Superior temporal gyrus (tissue), 1 donor: Measurements from ENCODE around the gene TAF7.
"Not testable (repeated sequence)": the region's sequence is repeated elsewhere in the genome, so short reads cannot be mapped to it uniquely, and the experiment has no call there.

Source experiments
- DNase-seq: peaks from one replicate; pipeline ENCODE4 v3.0.0-alpha.2; 2016; ENCODE audit errors: extremely low spot score

Gene TAF7

GRCh38 chr5:141338538-141339306 lies 18.1 kb upstream of the TAF7 start, which contains the start of gene PCDHGA2:
Gene PCDHGA2 (plus strand): TSS chr5:141338760.
- no peak for DNase-seq

GRCh38 chr5:141332571-141332970 lies 12.0 kb upstream of the TAF7 start:
- DNase-seq: not testable (repeated sequence)

- no peak for DNase-seq
Observed at GRCh38 chr5:141330299-141331080, 9.9 kb upstream of the TAF7 start, which contains the start of gene PCDHGA1. Gene PCDHGA1 (plus strand): TSS chr5:141330514.

DNA sequence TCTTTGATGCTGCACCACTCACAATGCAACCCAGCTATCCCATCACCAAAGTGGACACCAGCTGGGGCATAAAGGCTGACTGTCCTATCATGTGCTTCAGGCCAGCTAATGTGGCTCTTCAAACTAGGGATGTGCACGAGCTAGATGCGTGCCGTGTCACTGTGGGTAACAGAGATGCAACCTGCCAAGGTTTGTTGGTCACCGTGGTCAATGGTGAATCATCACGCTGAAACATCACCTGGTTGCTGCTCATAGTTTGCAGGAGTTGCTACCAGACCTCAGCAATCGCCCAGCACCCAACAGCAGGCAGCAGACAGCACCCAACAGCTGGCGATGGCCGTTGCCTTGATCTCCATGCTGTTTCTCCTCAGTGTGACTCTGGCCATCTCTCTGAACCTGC lies 7.6 kb upstream of the TAF7 start:
- DNase-seq: no peak

DNA sequence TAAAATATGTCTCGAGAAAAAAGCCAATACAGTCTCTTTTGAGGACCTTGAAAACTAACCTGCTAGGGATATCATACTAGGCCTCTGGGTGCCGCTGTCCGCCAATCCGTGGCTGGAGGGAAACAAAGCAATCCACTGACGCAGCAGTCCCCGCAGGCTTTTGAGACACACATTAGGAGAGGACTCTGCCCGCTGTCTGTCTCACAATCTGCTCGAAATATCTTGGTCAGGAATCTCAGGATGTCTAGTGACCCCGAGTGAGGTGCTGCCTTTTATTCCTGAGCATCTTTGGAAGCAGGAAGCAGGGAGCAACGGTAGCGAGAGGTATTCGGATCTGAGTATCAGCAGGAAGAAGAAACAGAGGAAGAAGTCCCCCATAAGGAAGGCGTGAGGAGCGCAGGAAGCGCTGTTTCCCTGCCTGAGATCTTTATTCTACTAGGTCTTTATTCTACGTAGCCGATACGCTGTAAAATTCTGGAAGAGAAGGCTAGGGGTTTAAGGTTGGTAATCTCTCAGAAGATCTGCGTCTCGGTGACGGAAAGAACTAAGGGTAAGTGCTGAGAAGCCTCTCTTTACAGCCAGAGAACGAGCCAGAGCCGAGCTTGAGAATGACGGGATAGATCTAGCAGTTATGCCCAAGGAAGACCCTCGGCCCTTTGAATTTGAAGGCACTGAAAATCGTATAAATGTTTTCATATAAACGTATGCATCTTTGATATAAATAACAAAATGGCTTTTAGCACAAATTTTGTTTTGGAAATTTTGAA lies 5.7 kb upstream of the TAF7 start:
- peak; percentile 85 for DNase-seq

DNA sequence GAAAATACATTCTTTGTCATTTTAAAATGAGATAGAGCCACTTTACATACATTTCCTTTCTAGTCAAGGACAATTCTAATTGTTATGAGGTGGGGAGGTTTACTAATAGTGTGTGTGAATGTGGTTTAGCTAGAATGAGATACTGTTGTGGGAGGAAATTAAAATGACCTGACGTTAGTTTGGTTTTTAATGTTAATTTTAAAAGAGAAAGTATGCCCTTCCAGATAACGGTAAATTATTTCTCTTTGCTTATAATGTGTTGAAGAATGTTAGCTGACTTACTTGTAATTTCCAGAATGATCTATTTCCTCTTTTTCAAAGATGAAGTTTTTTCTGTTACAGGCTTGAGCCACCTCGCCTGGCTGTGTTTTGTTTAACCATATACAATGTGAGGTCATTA lies 1.7 kb upstream of the TAF7 start:
- DNase-seq: no peak

- DNase-seq: no peak
Observed at GRCh38 chr5:141319699-141320098, 885 bp downstream of the TAF7 start.

GRCh38 chr5:141319202-141319601 lies 1.4 kb downstream of the TAF7 start:
- no peak for DNase-seq

DNA sequence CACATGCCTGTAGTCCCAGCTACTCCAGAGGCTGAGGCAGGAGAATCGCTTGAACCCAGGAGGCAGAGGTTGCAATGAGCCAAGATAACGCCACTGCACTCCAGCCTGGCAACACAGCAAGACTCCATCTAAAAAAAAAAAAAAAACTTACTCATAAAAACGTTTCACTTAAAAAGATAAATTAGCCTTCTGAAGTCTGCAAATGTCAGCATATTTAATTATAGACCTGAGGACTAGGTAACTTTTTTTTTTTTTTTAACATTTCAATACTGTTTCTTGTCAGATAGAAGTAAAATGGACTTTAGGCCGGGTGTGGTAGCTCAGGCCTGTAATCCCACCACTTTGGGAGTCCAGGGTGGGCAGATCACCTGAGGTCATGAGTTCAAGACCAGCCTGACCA lies 3.6 kb downstream of the TAF7 start:
- not testable (repeated sequence) for DNase-seq

DNA sequence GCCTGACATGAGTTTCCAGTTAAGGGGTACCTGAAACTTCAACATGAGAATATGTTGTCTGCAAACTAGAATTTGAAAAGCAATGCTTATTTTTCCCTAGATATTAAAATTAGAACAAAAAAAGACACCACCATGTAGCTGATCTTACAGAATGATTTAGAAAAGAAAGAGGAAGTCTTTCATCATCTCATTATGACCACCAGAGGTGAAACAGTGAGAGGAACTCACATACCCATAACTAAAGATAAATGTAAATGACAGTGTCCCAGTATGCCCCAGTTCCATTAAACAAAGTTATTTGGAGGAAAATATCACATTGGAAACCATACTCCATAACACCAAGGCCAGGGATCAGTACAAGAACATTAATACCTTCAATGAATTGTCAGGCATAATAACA lies 6.9 kb downstream of the TAF7 start:
- no peak for DNase-seq

- no peak for DNase-seq
Observed at GRCh38 chr5:141306630-141307029, 14.0 kb downstream of the TAF7 start.

- no peak for DNase-seq
Observed at GRCh38 chr5:141303756-141304155, 16.8 kb downstream of the TAF7 start, which contains the start of gene SLC25A2. Gene SLC25A2 (minus strand): TSS chr5:141304049. CDS start chr5:141303865, 184 bp downstream.

DNA sequence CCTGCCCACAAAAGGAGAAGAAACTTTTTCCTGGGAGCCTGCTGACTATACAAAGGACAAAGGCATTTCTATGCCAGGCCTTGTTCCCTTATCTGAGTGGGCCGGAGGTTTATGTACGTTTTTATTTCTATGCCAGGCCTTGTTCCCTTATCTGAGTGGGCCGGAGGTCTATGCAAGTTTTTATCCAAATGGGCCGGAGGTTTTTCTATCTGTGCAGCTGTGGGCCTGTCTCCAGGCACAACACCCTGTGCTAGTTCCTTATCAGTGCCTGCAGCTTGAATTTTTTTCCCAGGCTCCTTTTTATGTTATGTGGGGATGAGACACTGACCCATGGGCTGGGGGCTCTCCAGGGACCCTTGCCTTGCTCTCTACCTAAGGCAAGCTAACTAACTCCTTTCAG lies 22.2 kb downstream of the TAF7 start:
- no peak for DNase-seq

- no peak for DNase-seq
Observed at GRCh38 chr5:141272906-141273305, 47.7 kb downstream of the TAF7 start.

- no peak for DNase-seq
Observed at GRCh38 chr5:141269195-141269594, 51.4 kb downstream of the TAF7 start.
